HG03045 (cell line): Measurements from ENCODE around the gene SRSF8.
"Not testable (repeated sequence)": the region's sequence is repeated elsewhere in the genome, so short reads cannot be mapped to it uniquely, and the experiment has no call there.

Experiments used
- ATAC-seq: cut with Tn5 transposase; IDR thresholded peaks from one replicate; pipeline ENCODE4 v1.9.1; 2021; ENCODE audit warnings: mild to moderate bottlenecking, moderate library complexity; ENCODE audit not compliant: unreplicated experiment

SRSF8 gene, protein sequence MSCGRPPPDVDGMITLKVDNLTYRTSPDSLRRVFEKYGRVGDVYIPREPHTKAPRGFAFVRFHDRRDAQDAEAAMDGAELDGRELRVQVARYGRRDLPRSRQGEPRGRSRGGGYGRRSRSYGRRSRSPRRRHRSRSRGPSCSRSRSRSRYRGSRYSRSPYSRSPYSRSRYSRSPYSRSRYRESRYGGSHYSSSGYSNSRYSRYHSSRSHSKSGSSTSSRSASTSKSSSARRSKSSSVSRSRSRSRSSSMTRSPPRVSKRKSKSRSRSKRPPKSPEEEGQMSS

DNA sequence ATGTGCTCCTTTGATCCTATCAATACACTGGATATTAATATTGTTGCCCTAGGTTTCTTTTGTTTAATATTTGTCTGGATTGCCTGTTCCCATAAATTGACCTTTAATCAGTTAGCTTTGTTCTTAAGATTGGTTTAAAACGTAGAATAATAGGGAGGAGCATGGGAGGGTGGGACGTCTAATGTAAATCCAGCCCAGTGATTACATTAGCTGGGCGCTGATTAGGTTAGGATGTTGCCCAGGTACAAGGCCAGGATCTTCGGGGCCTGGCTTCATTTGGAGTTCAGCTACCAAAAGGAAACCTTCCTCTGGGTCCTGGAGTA, at the start of gene SRSF8:
Gene SRSF8, plus strand, starts transcription at position 204 of the 323 bp plus-strand sequence. CDS start 308 bp downstream, outside the sequence.
- peak; percentile 47 for ATAC-seq

DNA sequence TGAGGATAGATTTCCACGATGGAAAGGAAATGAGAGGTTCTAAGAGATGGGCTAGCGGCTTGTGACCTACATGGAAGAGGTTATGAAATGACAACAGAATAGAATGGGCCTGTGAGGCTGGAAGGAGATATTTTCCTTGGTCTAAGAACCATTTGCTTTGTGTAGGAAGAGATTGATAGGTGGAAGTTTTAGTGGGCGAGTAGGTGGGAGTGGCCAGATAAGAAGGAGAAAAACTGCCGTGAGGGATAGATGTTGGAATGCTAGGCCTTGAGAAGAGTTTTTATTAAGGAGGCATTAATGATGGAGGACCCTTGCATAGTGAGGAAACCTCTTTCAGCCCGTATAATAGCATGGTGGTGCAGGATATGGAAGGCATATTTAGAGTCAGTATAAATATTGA, 45.3 kb upstream of the SRSF8 start:
- ATAC-seq, result not testable (repeated sequence)

DNA sequence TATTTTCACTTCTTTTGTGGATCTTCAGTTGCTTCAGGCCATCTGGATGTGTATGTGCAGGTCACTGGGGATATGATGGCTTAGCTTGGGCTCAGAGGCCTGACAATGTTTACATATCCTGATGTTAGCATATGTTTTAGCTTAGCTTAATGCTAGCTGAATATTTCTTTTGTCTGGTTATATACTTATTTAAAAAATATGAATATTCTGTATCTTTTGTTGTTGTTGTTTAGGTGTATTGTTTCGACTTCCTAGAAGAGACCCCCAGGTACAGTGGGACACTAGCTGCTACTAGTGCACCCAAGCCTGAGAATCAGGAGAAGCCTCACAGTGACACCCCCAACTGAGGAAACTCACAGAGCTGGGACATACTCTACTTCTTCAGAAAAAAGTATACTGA, 41.8 kb upstream of the SRSF8 start, which contains the start of gene KDM4E:
Gene KDM4E, plus strand, starts transcription at position 301 of the 400 bp plus-strand sequence. CDS start 300 bp downstream, outside the sequence.
- ATAC-seq, result no peak

DNA sequence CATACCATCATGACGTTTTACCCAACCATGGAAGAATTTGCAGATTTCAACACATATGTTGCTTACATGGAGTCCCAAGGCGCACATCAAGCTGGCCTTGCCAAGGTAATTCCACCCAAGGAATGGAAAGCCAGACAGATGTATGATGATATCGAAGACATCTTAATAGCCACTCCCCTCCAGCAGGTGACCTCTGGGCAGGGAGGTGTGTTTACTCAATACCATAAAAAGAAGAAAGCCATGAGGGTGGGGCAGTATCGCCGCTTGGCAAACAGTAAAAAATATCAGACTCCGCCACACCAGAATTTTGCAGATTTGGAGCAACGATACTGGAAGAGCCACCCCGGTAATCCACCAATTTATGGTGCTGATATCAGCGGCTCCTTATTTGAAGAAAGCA, 41.1 kb upstream of the SRSF8 start:
- ATAC-seq, result not testable (repeated sequence)

DNA sequence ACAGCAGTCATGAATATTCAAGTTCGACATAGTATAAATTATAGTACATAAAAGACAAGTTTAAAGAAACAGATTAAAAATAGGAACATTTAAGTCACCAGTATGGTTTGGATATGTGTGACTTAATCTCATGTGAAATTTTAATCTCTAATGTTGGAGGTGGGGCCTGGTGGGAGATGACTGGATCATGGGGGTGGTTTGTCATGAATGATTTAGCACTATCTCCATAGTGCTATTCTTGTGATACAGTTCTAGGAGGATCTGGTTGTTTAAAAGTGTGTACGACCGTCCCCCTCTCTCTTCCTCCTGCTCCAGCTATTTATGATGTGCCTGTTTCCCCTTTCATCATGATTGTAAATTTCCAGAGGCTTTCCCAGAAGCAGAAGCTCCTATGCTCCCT, 38.4 kb upstream of the SRSF8 start:
- no peak for ATAC-seq

DNA sequence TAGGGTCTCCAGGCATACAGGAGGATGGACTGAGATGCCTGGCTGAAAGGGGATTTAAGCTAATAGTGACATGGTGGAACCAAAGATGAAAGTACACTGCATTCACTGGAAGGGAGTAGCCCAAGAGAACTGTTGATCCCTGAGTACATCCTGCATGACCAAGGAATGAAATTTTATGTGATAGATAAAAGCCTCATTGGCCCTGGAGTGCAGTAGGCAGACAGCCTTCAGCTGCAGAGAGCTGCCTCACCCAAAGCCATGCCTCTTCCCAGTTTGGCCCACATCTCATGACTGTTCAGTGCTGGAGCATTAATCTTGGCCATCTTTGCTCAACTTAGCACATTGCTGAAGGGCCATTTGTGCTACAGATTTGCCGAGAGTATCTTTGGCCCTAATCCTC, 33.7 kb upstream of the SRSF8 start:
- ATAC-seq, result no peak

DNA sequence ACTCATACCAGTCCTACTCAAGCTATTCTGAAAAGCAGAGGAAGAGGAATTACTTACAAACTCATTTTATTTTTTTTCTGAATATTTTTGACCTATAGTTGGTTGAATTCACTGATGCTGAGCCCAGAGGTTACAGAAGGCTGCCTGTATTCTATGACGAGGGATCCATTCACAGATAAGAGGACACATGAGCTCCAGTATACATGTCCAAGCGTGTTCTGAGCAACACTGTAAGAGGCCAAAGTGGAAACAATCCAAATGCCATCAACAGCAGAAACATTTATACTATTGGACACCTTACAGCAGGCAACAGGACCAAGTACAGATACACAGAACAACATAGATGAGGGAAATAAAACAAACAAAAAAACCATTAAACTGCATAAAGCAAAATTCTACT, 31.4 kb upstream of the SRSF8 start:
- ATAC-seq, result no peak

DNA sequence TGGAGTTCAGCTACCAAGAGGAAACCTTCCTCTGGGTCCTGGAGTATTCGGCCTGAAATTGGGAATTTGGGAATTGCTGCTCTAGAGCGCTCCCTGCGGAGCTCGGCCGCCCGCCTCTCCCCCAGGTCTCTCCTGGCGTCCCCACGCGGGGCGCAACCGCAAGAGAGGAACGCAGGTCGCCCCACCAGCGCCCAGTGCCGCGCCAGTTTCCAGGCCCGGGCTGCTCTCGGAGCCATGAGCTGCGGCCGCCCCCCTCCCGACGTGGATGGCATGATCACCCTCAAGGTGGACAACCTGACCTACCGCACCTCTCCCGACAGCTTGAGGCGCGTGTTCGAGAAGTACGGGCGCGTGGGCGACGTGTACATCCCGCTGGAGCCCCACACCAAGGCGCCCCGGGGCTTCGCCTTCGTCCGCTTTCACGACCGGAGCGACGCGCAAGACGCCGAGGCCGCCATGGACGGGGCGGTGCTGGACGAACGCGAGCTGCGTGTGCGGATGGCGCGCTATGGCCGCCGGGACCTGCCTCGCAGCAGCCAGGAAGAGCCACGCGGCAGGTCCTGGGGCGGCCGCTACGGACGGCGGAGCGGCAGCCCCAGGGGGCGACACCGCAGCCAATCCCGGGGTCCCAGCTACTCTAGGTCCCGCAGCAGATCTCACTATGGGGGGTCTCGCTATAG, 29.2 kb upstream of the SRSF8 start:
- not testable (repeated sequence) for ATAC-seq

DNA sequence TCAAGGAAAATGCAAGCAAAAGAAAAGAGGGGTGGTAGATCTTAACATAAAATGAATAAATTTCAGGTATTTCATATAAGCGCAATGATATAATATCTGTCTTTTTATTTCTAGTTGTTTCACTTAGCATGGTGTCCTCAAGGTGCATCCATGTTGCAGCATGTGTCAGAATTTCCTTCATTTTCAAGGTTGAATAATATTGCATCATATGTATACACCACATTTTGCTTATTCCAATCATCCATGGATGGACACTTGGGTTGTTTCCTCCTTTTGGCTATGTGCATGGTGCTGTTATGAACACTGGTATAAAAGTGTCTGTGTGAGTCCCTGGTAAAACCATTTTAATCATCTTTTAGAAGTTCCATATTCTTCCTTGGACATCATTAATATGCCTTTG, 24.5 kb upstream of the SRSF8 start:
- ATAC-seq, result no peak

DNA sequence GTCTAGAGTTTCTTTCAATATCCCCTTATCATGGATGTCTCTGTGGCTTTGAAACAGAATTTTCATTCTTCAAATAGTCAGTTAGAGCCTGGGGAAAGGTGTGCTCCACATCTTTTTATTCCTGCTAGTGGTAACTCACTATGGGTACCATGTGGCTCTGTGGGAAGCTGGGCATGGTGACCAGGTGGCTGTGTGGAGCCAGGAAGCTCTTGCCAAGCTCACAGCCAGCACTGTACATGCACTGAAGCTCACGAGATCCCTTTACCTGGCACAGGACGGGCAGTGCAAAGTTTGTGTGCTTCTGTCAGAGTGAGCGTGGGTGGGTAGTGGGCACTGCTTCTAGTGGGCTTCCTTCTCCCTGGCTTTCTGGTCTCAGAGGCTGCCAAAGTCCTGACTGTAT, 23.8 kb upstream of the SRSF8 start:
- no peak for ATAC-seq

DNA sequence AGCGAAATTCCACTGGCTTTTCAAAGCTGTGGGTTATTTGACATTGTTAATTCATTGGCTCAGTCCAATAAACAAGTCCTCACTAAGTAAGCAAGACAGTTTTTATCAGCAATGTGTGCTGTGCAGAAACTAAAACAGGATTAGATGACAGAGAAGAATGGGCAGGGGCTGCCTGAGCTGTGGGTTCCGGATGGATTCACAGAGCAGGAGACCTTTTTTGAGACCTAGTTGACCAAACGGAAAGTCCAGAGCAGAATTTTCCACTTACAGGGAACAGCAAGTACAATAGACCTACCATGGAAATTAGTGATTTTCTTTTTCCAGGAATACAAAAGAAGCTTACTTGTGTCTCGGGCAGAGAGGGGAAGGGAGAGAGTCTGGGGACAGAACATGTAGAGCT, 22.7 kb upstream of the SRSF8 start:
- ATAC-seq, result no peak

DNA sequence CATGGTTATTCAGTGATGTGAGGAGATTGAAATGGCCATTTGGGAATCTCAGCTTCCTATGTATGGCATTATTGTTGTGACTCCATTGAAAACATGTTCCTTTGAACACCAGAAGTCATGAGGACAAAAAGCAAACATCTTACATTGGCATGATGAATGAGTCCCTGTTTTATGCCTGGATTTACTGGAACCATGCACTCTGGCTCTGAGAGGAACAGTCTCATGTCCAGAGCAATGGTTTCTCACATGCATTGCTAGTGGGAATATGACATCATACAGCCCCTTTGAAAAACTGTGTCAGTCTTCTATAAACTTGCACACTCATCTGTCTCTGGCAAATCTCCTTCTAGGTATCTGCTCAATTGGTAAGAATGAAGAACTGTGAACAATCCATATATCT, 20.9 kb upstream of the SRSF8 start:
- no peak for ATAC-seq

DNA sequence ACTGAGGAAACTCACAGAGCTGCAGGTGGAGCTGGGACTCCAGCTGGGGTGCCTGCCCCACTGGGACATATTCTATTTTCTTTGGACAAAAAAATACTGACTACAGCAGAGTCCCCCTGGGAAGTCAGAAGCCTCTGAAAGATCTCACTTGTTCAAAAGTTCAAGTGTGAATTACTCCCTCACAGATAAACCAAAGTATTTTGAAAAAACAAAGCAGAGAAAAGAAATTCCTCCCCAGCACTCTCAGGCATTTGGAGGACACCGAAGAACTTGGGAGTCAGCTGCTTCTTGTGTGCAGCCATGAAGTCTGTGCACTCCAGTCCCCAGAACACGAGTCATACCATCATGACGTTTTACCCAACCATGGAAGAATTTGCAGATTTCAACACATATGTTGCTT, 17.6 kb upstream of the SRSF8 start, which contains the start of gene KDM4F:
Gene KDM4F, plus strand, starts transcription at position 301 of the 400 bp plus-strand sequence.
- not testable (repeated sequence) for ATAC-seq

DNA sequence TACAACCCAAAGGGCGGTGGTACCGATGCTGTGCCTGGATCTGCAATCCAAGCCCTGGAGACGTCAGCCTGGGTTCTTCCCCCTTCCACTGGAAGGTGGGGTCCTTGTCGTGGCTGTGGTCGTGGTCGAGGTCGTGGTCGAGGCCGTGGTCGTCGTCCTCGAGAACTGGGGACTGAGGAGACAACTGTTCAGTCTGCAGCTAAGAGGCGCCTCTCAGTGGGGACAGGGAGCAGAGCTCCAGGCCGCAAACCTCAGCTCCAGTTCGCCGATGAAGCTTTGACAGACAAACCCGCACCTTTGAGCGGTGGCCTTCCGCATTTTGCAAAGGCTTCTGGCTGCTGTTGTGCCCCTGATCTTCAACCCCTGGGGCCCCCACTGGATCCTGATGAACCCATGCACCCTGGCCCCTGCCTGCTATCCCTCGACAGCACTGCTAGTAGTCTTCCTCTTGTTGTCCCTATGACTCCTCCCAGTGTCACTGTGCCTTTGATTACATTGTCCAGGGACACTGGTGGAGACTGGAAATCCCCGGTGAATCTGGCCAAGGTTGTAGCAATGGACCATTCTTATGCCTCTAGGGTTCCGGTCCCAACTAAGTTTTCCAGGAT, 16.0 kb upstream of the SRSF8 start:
- no peak for ATAC-seq

DNA sequence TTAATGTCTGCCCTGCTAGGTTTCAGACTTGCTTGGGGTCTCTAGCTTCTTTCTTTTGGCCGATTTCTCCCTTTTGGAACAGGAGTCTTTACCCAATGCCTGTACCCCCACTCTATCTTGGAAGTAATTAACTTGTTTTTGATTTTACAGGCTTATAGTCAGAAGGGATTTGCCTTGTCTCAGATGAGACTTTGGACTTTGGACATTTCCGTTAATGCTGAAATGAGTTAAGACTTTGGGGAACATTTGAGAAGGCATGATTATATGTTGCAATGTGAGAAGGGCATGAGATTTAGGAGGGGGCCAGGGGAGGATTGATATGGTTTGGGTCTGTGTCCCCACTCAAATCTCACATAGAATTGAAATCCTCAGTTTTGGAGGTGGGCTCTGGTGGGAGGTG, 12.4 kb upstream of the SRSF8 start:
- no peak for ATAC-seq

DNA sequence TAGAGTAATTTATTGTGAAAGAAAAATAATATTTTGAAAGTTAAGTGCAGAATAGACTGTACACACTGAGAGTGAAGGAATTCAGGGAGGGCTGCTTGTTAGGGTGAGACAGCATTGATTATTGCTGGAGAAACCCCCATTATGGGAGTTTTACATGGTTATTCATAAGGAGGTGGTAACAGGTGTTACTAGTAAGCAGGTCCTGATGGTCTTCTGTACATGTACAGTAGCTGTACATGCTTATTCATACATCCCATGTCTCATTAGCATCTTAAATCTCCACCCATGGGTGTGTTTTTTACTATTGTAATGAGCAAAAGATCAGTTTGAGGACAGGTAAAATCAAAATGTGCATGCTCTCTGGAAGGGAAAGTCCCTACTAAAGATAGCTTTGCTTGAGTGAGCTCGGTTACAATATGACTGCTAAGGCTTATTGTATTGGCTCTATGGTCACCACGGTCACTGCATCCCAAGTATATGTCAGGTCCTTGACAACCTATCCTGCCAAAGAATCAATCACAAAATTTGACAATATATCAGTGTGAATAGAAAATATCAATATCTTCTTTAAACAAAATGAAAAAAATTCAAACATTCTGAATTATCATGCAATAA, 11.3 kb upstream of the SRSF8 start:
- peak; percentile 86 for ATAC-seq

DNA sequence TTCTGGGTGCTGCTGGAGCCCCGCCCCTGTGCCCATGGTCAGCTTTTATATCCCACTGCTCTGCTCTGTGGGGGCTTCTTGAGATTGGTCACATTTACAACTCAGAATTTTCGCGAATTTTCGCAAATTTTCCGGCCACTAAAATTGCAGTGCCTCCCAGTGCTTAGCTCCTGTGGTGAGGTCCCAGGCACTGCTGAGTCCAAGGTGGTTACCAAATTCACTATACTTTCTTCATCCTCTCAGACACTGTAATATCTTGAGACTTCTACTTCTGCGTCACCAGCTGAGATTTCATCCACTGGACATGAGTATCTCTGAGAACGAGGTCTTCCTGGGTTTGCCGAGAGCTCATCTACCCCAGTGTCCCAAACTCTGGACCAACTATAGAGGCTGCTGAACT, 8.8 kb upstream of the SRSF8 start:
- ATAC-seq, result no peak

DNA sequence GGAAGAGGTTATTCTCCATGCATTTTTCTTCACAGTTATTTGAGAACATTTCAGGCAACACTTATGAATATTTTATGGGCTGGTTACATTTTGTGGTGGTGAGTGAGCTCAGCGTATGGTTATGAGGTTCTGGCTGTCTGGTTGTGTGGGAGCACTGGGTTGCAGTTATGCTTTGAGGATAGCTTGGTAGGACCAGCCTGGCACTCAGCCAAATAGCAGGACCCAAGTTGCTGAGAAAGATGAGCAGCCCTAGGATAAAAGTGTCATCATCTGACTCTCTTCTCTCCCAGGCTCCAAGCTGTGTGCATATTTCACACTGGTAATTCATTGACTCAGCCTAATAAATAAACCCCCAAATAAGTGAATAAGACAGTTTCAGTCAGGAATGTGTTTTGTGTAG, 8.1 kb upstream of the SRSF8 start:
- ATAC-seq, result no peak

DNA sequence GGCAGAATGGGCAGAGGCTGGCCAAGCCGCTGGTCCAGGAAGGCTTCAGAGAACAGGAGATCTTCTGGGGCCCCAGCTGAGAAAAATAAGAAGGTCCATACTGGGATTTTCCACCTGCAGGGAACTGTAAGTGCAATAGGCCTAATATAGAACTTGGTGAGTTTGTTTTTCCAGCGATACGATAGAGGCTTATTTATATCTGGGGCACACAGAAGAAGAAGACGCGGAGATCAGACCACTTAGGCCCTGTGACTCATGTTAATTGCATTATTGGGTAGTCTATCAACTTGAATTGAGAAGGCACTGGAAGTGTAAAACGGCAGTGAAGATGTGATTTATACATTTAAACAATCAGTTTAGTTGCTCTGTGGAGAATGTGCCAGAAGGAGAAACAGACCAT, 7.7 kb upstream of the SRSF8 start:
- ATAC-seq, result no peak

DNA sequence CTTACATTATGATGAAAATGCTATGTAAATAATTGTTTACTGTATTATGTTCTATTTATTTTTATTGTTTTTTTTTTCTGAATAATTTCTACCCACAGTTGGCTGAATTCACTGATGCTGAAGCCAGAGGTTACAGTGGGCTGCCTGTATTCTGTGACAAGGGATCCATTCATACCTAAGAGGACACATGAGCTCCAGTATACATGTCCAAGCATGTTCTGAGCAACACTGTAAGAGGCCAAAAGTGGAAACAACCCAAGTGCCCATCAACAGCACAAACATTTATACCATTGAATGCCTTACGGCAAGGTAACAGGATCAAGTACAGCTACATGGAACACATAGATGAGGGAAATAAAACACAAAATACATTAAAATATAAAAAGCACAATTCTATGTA, 1.4 kb upstream of the SRSF8 start:
- no peak for ATAC-seq

DNA sequence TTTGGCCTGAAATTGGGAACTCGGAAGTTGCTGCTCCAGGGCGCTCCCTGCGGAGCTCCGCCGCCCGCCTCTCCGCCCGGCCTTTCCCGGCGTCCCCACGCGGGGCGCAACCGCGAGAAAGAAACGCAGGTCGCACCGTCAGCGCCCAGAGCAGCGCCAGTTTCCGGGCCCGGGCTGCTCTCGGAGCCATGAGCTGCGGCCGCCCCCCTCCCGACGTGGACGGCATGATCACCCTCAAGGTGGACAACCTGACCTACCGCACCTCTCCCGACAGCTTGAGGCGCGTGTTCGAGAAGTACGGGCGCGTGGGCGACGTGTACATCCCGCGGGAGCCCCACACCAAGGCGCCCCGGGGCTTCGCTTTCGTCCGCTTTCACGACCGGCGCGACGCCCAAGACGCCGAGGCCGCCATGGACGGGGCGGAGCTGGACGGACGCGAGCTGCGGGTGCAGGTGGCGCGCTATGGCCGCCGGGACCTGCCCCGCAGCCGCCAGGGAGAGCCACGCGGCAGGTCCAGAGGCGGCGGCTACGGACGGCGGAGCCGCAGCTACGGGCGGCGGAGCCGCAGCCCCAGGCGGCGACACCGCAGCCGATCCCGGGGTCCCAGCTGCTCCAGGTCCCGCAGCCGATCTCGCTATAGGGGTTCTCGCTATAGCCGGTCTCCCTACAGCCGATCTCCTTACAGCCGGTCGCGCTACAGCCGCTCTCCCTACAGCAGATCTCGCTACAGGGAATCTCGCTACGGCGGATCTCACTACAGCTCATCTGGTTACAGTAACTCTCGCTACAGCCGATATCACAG, 521 bp downstream of the SRSF8 start:
- ATAC-seq, result peak; percentile 75
